ENCODE results near the gene SLC7A1.

DNA sequence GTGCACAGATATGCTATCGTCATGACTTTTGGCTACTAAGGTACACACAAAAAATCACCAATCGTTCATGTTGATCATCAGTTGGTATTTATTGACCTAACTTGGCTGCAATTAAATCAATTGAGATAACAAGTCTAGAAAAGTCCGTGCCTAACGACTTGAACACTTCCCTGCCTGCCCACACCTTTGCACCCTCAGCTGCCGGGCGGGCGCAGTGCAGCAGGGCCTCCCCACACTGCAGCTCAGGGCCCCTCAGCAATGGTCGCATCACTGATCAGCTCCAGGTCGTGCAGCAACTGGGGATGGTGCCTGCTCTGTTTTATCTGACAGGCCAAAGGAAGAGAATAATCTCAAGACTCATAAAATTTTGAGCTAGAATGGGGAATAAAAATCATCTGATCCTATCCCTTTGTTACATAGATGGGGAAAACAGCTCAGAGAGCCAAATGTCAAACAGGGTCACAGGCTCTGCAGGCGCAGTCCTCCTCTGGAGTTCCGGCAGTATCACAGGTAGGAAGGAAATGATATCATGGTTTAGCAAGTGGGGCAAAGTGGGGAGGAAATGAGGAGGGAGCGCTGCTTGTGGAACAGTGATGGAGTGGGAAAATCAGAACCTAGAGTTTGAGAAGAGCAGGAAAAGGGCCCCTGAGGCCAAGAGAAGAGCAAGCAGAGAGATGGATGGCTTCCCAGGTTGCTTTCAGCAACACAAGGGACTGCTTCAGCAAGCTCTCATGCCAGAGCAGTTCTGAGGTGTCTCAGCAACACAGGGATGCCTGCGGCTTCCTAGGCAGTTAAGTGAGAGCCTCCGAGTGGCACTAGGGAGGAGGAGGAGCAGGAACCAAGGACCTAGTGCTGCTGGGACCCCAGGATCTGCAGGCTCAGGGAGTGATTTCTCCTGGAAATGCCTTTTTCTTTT lies 57.5 kb downstream of the SLC7A1 start:
- TF ChIP-seq, protein P1, sequence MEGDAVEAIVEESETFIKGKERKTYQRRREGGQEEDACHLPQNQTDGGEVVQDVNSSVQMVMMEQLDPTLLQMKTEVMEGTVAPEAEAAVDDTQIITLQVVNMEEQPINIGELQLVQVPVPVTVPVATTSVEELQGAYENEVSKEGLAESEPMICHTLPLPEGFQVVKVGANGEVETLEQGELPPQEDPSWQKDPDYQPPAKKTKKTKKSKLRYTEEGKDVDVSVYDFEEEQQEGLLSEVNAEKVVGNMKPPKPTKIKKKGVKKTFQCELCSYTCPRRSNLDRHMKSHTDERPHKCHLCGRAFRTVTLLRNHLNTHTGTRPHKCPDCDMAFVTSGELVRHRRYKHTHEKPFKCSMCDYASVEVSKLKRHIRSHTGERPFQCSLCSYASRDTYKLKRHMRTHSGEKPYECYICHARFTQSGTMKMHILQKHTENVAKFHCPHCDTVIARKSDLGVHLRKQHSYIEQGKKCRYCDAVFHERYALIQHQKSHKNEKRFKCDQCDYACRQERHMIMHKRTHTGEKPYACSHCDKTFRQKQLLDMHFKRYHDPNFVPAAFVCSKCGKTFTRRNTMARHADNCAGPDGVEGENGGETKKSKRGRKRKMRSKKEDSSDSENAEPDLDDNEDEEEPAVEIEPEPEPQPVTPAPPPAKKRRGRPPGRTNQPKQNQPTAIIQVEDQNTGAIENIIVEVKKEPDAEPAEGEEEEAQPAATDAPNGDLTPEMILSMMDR (IDR thresholded peaks at IDR 0.05), result no peak
- TF ChIP-seq POLR2A (IDR thresholded peaks at IDR 0.05) (no peak), POLR2AphosphoS5 (IDR thresholded peaks at IDR 0.05) (no peak)
